Pancreas (tissue), 10 donors: ENCODE results near the gene HRH2. TPM values are rescaled to one million over a fixed set of nuclear protein-coding genes. Genes with fewer than 3 reads are reported as not detected.

ENCODE experiments used
- ATAC-seq, 4 donors: fragments of 200-7000 bp; cut with Tn5 transposase; one replicate each; pipeline versions ENCODE4 v1.8.0 to v1.9.1; 2020; ENCODE audit warnings: mild to moderate bottlenecking in 4 of 4, moderate library complexity in 4 of 4
- DNase-seq, 6 donors: peaks; one replicate each; pipeline ENCODE4 v3.0.0-alpha.2; 2020
- FAIRE-seq: peaks from 2 replicates; lab custom pipeline; 2012; peaks lifted over from hg19 to GRCh38; lab: Jason Lieb, UNC
- H3K27ac ChIP-seq, 4 donors: fragments of 200-600 bp; sonication (generic); 1 replicate in 3 of 4; 2 replicates in 1 of 4; pipeline versions ENCODE4 v1.5.0 to v1.8.0; 2020
- H3K27me3 ChIP-seq, 4 donors: fragments of 200-600 bp; one replicate each; pipeline ENCODE4 v1.8.0; 2021
- H3K36me3 ChIP-seq, 3 donors: fragments of 200-600 bp; sonication (generic) in 1 of 3; one replicate each; pipeline versions ENCODE4 v1.5.0 to v1.8.0; 2020 to 2021
- H3K4me1 ChIP-seq, 3 donors: fragments of 200-600 bp; one replicate each; pipeline ENCODE4 v1.8.0; 2021
- H3K4me3 ChIP-seq, 4 donors: fragments of 200-600 bp; sonication (generic) in 2 of 4; one replicate each; pipeline versions ENCODE4 v1.5.0 to v1.8.0; 2020 to 2021
- H3K9me3 ChIP-seq, 4 donors: fragments of 200-600 bp; one replicate each; pipeline ENCODE4 v1.8.0; 2021
- WGBS, 2 donors: extraction: QIAGEN DNeasy Blood & Tissue Kit; methylation state at CpG; one replicate each; pipeline ENCODE4 v1.1.7; 2013; 5-methylcytosine and 5-hydroxymethylcytosine counted together
- intact Hi-C, 3 donors: fragments of 100-400 bp; cut with DNase I; formaldehyde crosslinking; loops; one replicate each; pipeline versions ENCODE4 v1.11.1 to v1.14.2; 2022
- polyA plus RNA-seq, 2 donors: library from polyadenylated mRNA; stranded (reverse); fragments of 200-250 nt; gene quantifications; one replicate each; pipeline ENCODE4 v1.2.3, GENCODE V29; 2013
- total RNA-seq, 6 donors: library from RNA; stranded (reverse); fragmentation: NEBNext Ultra II Directional in 4 of 6; extraction: Animal tissue kit (Norgen Biotek cat#: 25700) in 4 of 6; gene quantifications; one replicate each; pipeline versions ENCODE4 v1.2.1 to v1.2.4, GENCODE V29; 2021 to 2023
- TF ChIP-seq, protein P1 (sequence below), 4 donors: fragments of 200-600 bp; sonication (generic) in 3 of 4; IDR thresholded peaks; one replicate each; pipeline versions ENCODE4 v1.5.0 to v1.8.0; 2021; ENCODE audit warnings: antibody characterized with exemption in 4 of 4
- donor health status: healthy with polysubstance abuse.
- donor health status: DM: no; HTN: no; CAD: no; lungs with moderate emphysema.
- donor health status: DM: no; HTN: no; CAD: no.
- donor health status: control.
- donor health status: control.
- donor health status: Bipolar disorder and iron deficiency.
- donor health status: DM: yes; HTN: yes; CAD: no.
- donor health status: DM: no; HTN: no; CAD: no.
- donor health status: DM: no; HTN: no; CAD: no.
- donor health status: DM: yes; HTN: yes; CAD: no.

Gene HRH2
- total and polyA plus RNA-seq, 8 donors = 0.05 to 1.4 (median 0.50) TPM

DNA sequence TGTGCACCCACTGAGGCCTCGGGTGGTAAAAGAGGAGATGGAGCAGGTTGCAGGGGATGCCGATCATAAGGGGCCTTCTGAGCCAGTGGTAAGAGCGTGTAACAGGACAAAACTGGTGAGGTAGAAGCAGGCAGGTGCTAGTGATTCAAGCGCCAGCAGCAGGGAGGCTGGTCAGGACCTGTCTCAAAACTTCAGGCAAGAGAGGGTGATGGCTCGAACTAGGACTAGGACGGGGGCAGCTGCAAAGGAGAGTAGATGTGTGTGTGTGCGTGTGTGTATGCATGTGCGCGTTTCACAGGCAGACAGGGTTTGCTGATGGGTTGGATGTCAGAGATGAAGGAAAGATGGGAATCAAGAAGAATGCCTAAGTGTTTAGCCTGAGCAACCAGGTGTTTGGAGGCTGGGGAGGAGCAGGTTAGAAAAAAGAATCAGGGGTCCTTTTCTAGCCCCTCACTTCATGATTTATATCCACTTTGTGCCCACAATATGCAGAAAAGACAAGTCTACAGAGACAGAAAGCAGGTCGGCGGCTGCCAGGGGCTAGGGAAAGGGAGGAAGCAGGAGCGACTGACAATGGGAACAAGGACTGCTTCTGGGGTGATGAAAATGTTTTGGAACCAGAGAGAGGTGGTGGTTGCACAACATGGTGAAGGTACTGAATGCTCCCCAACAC, 15.2 kb downstream of the HRH2 start:
- Histone ChIP-seq H3K4me1 (no peaks in the 10 kb centered on the region), H3K36me3 (no peaks in the 10 kb centered on the region), H3K4me3 (no peak overlapping the region), H3K9me3 (no peaks in the 10 kb centered on the region), H3K27ac (no peak overlapping the region), H3K27me3 (no peaks in the 10 kb centered on the region)
- no peak for DNase-seq
- TF ChIP-seq, protein P1, sequence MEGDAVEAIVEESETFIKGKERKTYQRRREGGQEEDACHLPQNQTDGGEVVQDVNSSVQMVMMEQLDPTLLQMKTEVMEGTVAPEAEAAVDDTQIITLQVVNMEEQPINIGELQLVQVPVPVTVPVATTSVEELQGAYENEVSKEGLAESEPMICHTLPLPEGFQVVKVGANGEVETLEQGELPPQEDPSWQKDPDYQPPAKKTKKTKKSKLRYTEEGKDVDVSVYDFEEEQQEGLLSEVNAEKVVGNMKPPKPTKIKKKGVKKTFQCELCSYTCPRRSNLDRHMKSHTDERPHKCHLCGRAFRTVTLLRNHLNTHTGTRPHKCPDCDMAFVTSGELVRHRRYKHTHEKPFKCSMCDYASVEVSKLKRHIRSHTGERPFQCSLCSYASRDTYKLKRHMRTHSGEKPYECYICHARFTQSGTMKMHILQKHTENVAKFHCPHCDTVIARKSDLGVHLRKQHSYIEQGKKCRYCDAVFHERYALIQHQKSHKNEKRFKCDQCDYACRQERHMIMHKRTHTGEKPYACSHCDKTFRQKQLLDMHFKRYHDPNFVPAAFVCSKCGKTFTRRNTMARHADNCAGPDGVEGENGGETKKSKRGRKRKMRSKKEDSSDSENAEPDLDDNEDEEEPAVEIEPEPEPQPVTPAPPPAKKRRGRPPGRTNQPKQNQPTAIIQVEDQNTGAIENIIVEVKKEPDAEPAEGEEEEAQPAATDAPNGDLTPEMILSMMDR (IDR thresholded peaks at IDR 0.05) = no peak
- intact Hi-C loops = no loop called here
- WGBS, 2 donors = 71 to 74% methylated on average over 12 of the region's 12 CpGs
- no peak for ATAC-seq
- no peak for FAIRE-seq

DNA sequence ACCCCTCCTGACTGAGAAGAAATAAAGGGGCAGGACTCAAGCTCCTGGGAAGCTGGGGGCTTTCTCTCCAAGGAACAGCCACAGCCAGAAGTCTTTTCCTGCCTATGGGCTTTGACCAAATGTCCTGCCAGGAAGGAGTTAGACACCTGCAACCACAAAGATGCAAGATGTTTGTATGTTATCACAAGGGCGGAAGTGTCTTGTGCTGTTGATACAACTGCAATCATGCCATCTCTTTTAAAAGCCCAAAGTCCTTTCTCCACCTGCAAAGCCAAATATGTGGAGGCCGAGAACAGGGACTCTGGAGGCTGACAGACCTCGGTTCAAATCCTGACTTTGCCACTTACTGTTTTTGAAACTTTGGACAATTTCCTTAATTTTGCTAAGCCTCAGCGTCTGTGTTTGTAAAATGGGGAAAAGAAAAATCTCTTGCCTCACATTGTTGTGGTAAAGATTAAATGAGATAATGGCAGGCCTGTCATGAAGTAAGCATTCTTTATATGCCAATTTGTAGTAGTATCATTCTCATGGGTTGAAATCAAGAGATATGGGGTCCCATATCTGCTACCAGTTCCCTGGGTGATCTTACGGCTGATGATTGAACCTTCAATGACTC, 17.0 kb downstream of the HRH2 start:
- 80 to 87% methylated on average over 5 of the region's 5 CpGs for WGBS, 2 donors
- FAIRE-seq = no peak
- no peaks in the 10 kb centered on the region for H3K27me3 ChIP-seq
- no peak for DNase-seq
- no peaks in the 10 kb centered on the region for H3K9me3 ChIP-seq
- H3K36me3 ChIP-seq = no peaks in the 10 kb centered on the region
- H3K4me3 ChIP-seq = no peak overlapping the region
- ATAC-seq = no peak
- TF ChIP-seq, protein P1 (IDR thresholded peaks at IDR 0.05) = no peak
- H3K27ac ChIP-seq = no peak overlapping the region
- intact Hi-C loops = no loop called here
- H3K4me1 ChIP-seq = peaks cover 0 to 5% (median 0%) of the 10 kb centered on the region in 3 donors

- FAIRE-seq (no peak), DNase-seq (no peak), ATAC-seq (no peak)
- TF ChIP-seq, protein P1 (IDR thresholded peaks at IDR 0.05) = no peak
- Histone ChIP-seq H3K4me1 (peaks cover 0 to 5% (median 0%) of the 10 kb centered on the region in 3 donors), H3K27me3 (no peaks in the 10 kb centered on the region), H3K4me3 (no peak overlapping the region), H3K27ac (no peak overlapping the region), H3K9me3 (no peaks in the 10 kb centered on the region), H3K36me3 (no peaks in the 10 kb centered on the region)
- WGBS, 2 donors = 73 to 82% methylated on average over 10 of the region's 10 CpGs
- intact Hi-C loops = no loop called here
Observed at GRCh38 chr5:175675873-175676272, 18.0 kb downstream of the HRH2 start.

GRCh38 chr5:175677571-175677970, 19.7 kb downstream of the HRH2 start:
- Histone ChIP-seq H3K4me1 (peaks cover 0 to 5% (median 0%) of the 10 kb centered on the region in 3 donors), H3K27ac (no peak overlapping the region), H3K9me3 (no peaks in the 10 kb centered on the region), H3K36me3 (no peaks in the 10 kb centered on the region), H3K27me3 (no peaks in the 10 kb centered on the region), H3K4me3 (no peak overlapping the region)
- WGBS, 2 donors = 70 to 77% methylated on average over 13 of the region's 13 CpGs
- intact Hi-C loops = no loop called here
- TF ChIP-seq, protein P1 (IDR thresholded peaks at IDR 0.05) = no peak
- FAIRE-seq = no peak
- no peak for ATAC-seq
- DNase-seq = no peak

DNA sequence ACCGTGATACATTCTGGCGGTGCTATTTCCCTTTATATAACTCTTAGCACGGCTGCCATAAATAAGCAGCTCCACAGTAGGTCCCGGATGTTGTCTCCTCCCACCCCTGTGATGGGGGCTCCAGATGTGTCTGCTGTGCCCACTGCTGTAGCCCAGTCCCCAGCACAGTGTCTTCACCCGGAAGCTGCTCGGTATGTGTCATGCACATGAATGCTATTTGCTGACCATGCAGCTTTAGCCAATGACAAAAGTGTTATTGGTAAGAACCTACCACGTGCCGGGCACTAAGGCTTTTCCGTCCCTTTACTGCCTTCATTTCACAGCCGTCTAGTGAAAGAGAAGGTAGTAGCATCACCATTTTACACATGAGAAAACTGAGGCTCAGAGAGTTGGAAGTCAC, 20.2 kb downstream of the HRH2 start:
- Histone ChIP-seq H3K4me3 (no peak overlapping the region), H3K36me3 (no peaks in the 10 kb centered on the region), H3K27ac (no peak overlapping the region), H3K27me3 (no peaks in the 10 kb centered on the region), H3K4me1 (peaks cover 0 to 5% (median 0%) of the 10 kb centered on the region in 3 donors), H3K9me3 (no peaks in the 10 kb centered on the region)
- TF ChIP-seq, protein P1 (IDR thresholded peaks at IDR 0.05) = no peak
- no peak for FAIRE-seq
- 83 to 88% methylated on average over 10 of the region's 10 CpGs for WGBS, 2 donors
- intact Hi-C loops = no loop called here
- no peak for DNase-seq
- no peak for ATAC-seq
